Fibroblast of lung (primary cell): Measurements from ENCODE around the gene RNF41. TPM values are rescaled to one million over a fixed set of nuclear protein-coding genes. Genes with fewer than 3 reads are reported as not detected.

Experiments used
- DNase-seq, 2 donors: peaks; one replicate each; pipeline versions ENCODE4 v3.0.0 to v3.0.0-alpha.2; 2010; ENCODE audit warnings: low read depth in 2 of 2
- H2AFZ ChIP-seq: 2 replicates; pipeline ENCODE4 v1.5.1; 2012; ENCODE audit warnings: low read length, control low read depth, inconsistent platforms
- H3K27ac ChIP-seq: 2 replicates; pipeline ENCODE4 v1.5.1; 2011; ENCODE audit warnings: low read length, control low read depth; ENCODE audit not compliant: insufficient read depth
- H3K27me3 ChIP-seq: 2 replicates; pipeline ENCODE4 v1.5.1; 2011; ENCODE audit warnings: mild to moderate bottlenecking, low read length; ENCODE audit not compliant: control insufficient read depth, insufficient read depth
- H3K36me3 ChIP-seq: 2 replicates; pipeline ENCODE4 v1.5.1; 2011; ENCODE audit warnings: low read length; ENCODE audit not compliant: control insufficient read depth, insufficient read depth
- H3K4me1 ChIP-seq: 2 replicates; pipeline ENCODE4 v1.5.1; 2011; ENCODE audit warnings: low read length; ENCODE audit not compliant: control insufficient read depth, insufficient read depth; ENCODE audit errors: extremely low read depth
- H3K4me2 ChIP-seq: 2 replicates; pipeline ENCODE4 v1.5.1; 2011; ENCODE audit warnings: low read length, control low read depth; ENCODE audit not compliant: insufficient read depth; ENCODE audit errors: extremely low read depth
- H3K4me3 ChIP-seq, 4 experiments: fragments of 200-600 bp in 1 of 4; sonication (generic) in 1 of 4; replicated peaks in 1 of 4; 2 replicates each; pipeline ENCODE4 v1.5.1; 2011 to 2016; ENCODE audit warnings: low read length in 4 of 4, low read depth in 3 of 4, mild to moderate bottlenecking in 3 of 4, control low read depth in 2 of 4, inconsistent platforms in 1 of 4, mixed read lengths in 1 of 4; ENCODE audit not compliant: insufficient read depth in 1 of 4; ENCODE audit errors: control extremely low read depth in 1 of 4
- H3K79me2 ChIP-seq: 2 replicates; pipeline ENCODE4 v1.5.1; 2012; ENCODE audit warnings: mild to moderate bottlenecking, low read length, inconsistent platforms; ENCODE audit not compliant: control insufficient read depth, insufficient read depth
- H3K9ac ChIP-seq: 2 replicates; pipeline ENCODE4 v1.5.1; 2011; ENCODE audit warnings: mild to moderate bottlenecking, low read length, control low read depth; ENCODE audit not compliant: insufficient read depth
- H3K9me3 ChIP-seq: 2 replicates; pipeline ENCODE4 v1.5.1; 2012; ENCODE audit warnings: low read depth, low read length; ENCODE audit not compliant: control insufficient read depth, insufficient read depth
- H4K20me1 ChIP-seq: 2 replicates; pipeline ENCODE4 v1.5.1; 2011; ENCODE audit warnings: low read length; ENCODE audit not compliant: control insufficient read depth, insufficient read depth; ENCODE audit errors: extremely low read depth
- EZH2 ChIP-seq: IDR thresholded peaks from 2 replicates; pipeline ENCODE4 v1.5.1; 2012; ENCODE audit warnings: low read length, control low read depth, mild to moderate bottlenecking; ENCODE audit errors: missing control alignments
- polyA plus RNA-seq, 2 donors: library from polyadenylated mRNA; depleted of rRNA in 1 of 2; stranded (reverse) in 1 of 2; unstranded in 1 of 2; fragments of >200 nt; gene quantifications; 2 replicates each; pipeline ENCODE4 v1.2.1, GENCODE V29; 2011 to 2012; ENCODE audit warnings: missing spikeins in 1 of 2
- total RNA-seq: library from RNA; depleted of rRNA; stranded (reverse); fragments of >200 nt; gene quantifications from 2 replicates; pipeline ENCODE4 v1.2.1, GENCODE V29; 2014
- TF ChIP-seq, protein P1 (sequence below), 2 donors: IDR thresholded peaks in 1 of 2; conservative IDR thresholded peaks in 1 of 2; 1 replicate in 1 of 2; 2 replicates in 1 of 2; pipeline ENCODE4 v1.5.1; 2011 to 2012; ENCODE audit warnings: low read length in 2 of 2, control low read depth in 1 of 2, inconsistent platforms in 1 of 2, low read depth in 1 of 2, mild to moderate bottlenecking in 1 of 2

Gene RNF41
- total and polyA plus RNA-seq, 2 donors (not counting 1 experiment from before 2014, with no cell fraction given): 99.7 to 199 TPM

DNA sequence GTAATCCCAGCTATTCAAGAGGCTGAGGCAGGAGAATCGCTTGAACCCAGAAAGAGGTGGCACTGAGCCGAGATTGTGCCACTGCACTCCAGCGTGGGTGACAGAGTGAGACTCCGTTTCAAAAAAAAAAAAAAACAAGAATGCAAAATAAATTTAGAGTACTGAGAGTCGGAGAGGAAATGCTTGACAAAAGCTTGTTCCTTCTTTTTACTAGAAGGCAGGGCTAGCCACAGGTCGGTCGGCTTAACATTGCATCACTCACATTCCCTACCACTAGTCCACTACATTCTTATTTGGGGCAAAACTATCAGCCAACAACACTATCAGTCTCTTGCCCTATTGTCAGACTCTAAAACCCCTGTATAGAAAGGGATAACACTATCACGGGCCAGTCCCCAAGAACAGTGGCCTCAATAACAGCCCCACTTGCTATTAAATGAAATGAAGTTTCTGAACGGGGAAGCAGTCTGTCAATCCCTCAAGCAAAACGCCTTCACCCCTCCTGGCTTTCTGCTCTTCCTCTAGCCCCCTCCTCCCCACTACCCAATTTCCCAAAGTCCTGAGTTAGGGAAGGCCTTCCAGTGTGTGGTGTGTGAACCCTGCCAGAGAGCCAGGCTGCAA lies 1.0 kb downstream of the RNF41 start:
- peak; percentile 57 to 63 for DNase-seq
- no peaks in the 10 kb centered on the region for H4K20me1 ChIP-seq
- TF ChIP-seq EZH2: no peak
- TF ChIP-seq, protein P1, sequence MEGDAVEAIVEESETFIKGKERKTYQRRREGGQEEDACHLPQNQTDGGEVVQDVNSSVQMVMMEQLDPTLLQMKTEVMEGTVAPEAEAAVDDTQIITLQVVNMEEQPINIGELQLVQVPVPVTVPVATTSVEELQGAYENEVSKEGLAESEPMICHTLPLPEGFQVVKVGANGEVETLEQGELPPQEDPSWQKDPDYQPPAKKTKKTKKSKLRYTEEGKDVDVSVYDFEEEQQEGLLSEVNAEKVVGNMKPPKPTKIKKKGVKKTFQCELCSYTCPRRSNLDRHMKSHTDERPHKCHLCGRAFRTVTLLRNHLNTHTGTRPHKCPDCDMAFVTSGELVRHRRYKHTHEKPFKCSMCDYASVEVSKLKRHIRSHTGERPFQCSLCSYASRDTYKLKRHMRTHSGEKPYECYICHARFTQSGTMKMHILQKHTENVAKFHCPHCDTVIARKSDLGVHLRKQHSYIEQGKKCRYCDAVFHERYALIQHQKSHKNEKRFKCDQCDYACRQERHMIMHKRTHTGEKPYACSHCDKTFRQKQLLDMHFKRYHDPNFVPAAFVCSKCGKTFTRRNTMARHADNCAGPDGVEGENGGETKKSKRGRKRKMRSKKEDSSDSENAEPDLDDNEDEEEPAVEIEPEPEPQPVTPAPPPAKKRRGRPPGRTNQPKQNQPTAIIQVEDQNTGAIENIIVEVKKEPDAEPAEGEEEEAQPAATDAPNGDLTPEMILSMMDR (conservative IDR thresholded peaks at IDR 0.05 in 1 of 2, IDR thresholded peaks at IDR 0.05 in 1 of 2; ENCODE audit: low read depth in 1 of 2, low read length in 2 of 2): no peak
- no peaks in the 10 kb centered on the region for H3K9me3 ChIP-seq
- no peak overlapping the region for H2AFZ ChIP-seq
- peaks cover 33% of the 10 kb centered on the region for H3K79me2 ChIP-seq
- H3K9ac ChIP-seq: peak overlapping the region; percentile 93
- peaks cover 4% of the 10 kb centered on the region for H3K36me3 ChIP-seq
- H3K27ac ChIP-seq: peak overlapping the region; percentile 97
- H3K4me1 ChIP-seq: peaks cover 19% of the 10 kb centered on the region
- H3K27me3 ChIP-seq: no peaks in the 10 kb centered on the region
- H3K4me2 ChIP-seq: peak overlapping the region; percentile 98
- H3K4me3 ChIP-seq: peak overlapping the region; percentile 80 to 87 (median 84)

GRCh38 chr12:56219840-56220239 lies 1.9 kb downstream of the RNF41 start:
- peaks cover 16% of the 10 kb centered on the region for H3K4me1 ChIP-seq
- DNase-seq: no peak
- no peaks in the 10 kb centered on the region for H4K20me1 ChIP-seq
- H3K4me2 ChIP-seq: peak overlapping the region; percentile 32
- no peak overlapping the region for H3K27ac ChIP-seq
- no peak for TF ChIP-seq EZH2
- TF ChIP-seq, protein P1 (conservative IDR thresholded peaks at IDR 0.05 in 1 of 2, IDR thresholded peaks at IDR 0.05 in 1 of 2; ENCODE audit: low read depth in 1 of 2, low read length in 2 of 2): no peak
- H3K27me3 ChIP-seq: no peaks in the 10 kb centered on the region
- H3K9ac ChIP-seq: no peak overlapping the region
- no peaks in the 10 kb centered on the region for H3K9me3 ChIP-seq
- no peak overlapping the region for H2AFZ ChIP-seq
- H3K36me3 ChIP-seq: peaks cover 6% of the 10 kb centered on the region
- peaks cover 35% of the 10 kb centered on the region for H3K79me2 ChIP-seq
- peak overlapping the region in 2 of 4 experiments; percentile 43 to 87 for H3K4me3 ChIP-seq

DNA sequence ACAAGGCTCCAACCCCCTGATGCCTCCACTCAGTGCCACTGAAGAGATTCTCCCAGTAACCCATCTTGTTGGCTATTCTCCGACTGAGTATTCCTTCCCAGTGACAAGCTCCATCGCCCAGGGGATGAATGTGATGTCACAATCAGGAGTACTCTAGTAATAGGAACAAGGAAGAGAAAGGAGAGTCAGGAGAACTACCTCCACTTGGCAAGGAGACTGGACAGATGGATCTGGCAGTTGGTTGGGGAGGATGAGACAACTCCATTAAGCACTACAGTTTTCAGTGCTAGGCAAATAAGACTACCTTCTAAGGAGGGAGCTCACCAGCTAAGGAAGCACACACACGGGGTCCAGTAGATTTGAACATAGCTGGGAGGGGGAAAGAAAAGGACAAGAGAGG lies 5.3 kb downstream of the RNF41 start:
- H4K20me1 ChIP-seq: no peaks in the 10 kb centered on the region

More for the DNA sequence above, 5.3 kb downstream of the RNF41 start:
- no peak for DNase-seq
- H3K4me3 ChIP-seq: no peak overlapping the region
- no peak for TF ChIP-seq EZH2
- no peaks in the 10 kb centered on the region for H3K4me1 ChIP-seq
- H3K4me2 ChIP-seq: no peak overlapping the region
- H3K9ac ChIP-seq: no peak overlapping the region
- peaks cover 13% of the 10 kb centered on the region for H3K36me3 ChIP-seq
- peaks cover 36% of the 10 kb centered on the region for H3K79me2 ChIP-seq
- no peaks in the 10 kb centered on the region for H3K9me3 ChIP-seq
- no peak overlapping the region for H2AFZ ChIP-seq
- H3K27me3 ChIP-seq: no peaks in the 10 kb centered on the region
- no peak overlapping the region for H3K27ac ChIP-seq
